Sigmoid colon (tissue), 7 donors: ENCODE data around the gene STK39. TPM values are rescaled to one million over a fixed set of nuclear protein-coding genes. Genes with fewer than 3 reads are reported as not detected.
A peak's percentile ranks its signal among the peaks of the same experiment; 100 is the strongest.

Experiments
- DNase-seq: peaks from one replicate; pipeline ENCODE4 v3.0.0-alpha.2; 2019
- H3K27ac ChIP-seq, 4 donors: fragments of 200-600 bp; sonication (generic); one replicate each; pipeline ENCODE4 v1.5.1; 2016 to 2019; ENCODE audit warnings: mild to moderate bottlenecking in 1 of 4
- H3K27me3 ChIP-seq, 3 donors: fragments of 200-600 bp; sonication (generic); one replicate each; pipeline ENCODE4 v1.5.1; 2019; ENCODE audit warnings: mild to moderate bottlenecking in 1 of 3
- H3K36me3 ChIP-seq, 4 donors: fragments of 200-600 bp; sonication (generic); one replicate each; pipeline ENCODE4 v1.5.1; 2016 to 2019
- H3K4me1 ChIP-seq, 4 donors: fragments of 200-600 bp; sonication (generic); one replicate each; pipeline ENCODE4 v1.5.1; 2017 to 2019
- H3K4me3 ChIP-seq, 4 donors: fragments of 200-600 bp; sonication (generic); one replicate each; pipeline ENCODE4 v1.5.1; 2017 to 2019; ENCODE audit warnings: mild to moderate bottlenecking in 2 of 4, moderate library complexity in 1 of 4
- H3K9me3 ChIP-seq, 4 donors: fragments of 200-600 bp in 3 of 4; sonication (generic) in 3 of 4; one replicate each; pipeline versions ENCODE4 v1.5.1 to v1.6.1; 2013 to 2019
- CTCF ChIP-seq, 4 experiments: fragments of 450-650 bp in 3 of 4; fragments of 200-600 bp in 1 of 4; IDR thresholded peaks; one replicate each; pipeline ENCODE4 v1.5.1; 2016 to 2019; ENCODE audit warnings: antibody characterized with exemption in 4 of 4, mild to moderate bottlenecking in 3 of 4, moderate library complexity in 2 of 4
- EP300 ChIP-seq, 4 donors: sonication (generic); formaldehyde crosslinking; IDR thresholded peaks; one replicate each; pipeline ENCODE4 v1.6.1; 2017; ENCODE audit warnings: antibody characterized with exemption in 4 of 4
- POLR2A ChIP-seq, 2 donors: fragments of 450-650 bp; IDR thresholded peaks; one replicate each; pipeline ENCODE4 v1.6.1; 2016; ENCODE audit warnings: antibody characterized with exemption in 2 of 2, mild to moderate bottlenecking in 2 of 2, moderate library complexity in 2 of 2
- POLR2AphosphoS5 ChIP-seq, 4 donors: sonication (generic); formaldehyde crosslinking; IDR thresholded peaks; one replicate each; pipeline ENCODE4 v1.6.1; 2017; ENCODE audit warnings: antibody characterized with exemption in 4 of 4
- WGBS, 2 donors: extraction: QIAGEN DNeasy Blood & Tissue Kit; methylation state at CpG; one replicate each; pipeline ENCODE4 v1.1.7; 2013; 5-methylcytosine and 5-hydroxymethylcytosine counted together
- intact Hi-C: fragments of 100-400 bp; cut with DNase I; formaldehyde crosslinking; loops from one replicate; pipeline ENCODE4 v1.15.1; 2023
- polyA plus RNA-seq, 3 donors: library from polyadenylated mRNA; stranded (reverse); fragments of 200-250 nt; gene quantifications; one replicate each; pipeline ENCODE4 v1.2.3, GENCODE V29; 2013
- total RNA-seq, 4 donors: library from RNA; depleted of rRNA; stranded (reverse); fragments of >200 nt; gene quantifications; one replicate each; pipeline ENCODE4 v1.1.0, GENCODE V29; 2016
- donor health status: healthy with polysubstance abuse.
- donor health status: Bipolar disorder and iron deficiency.
- donor health status: healthy.

Gene STK39
- total and polyA plus RNA-seq, 7 donors, result 13.4 to 44.9 (median 24.1) TPM

- intact Hi-C loops, result no loop called here
- H3K27ac ChIP-seq, result peak overlapping the region in 1 of 4 donors; percentile 30
- no peaks in the 10 kb centered on the region for H3K27me3 ChIP-seq
- no peak for TF ChIP-seq EP300 (IDR thresholded peaks at IDR 0.05)
- TF ChIP-seq POLR2A (IDR thresholded peaks at IDR 0.05), result no peak
- no peak for TF ChIP-seq POLR2AphosphoS5 (IDR thresholded peaks at IDR 0.05)
- no peak for TF ChIP-seq CTCF (IDR thresholded peaks at IDR 0.05)
- WGBS, 2 donors, result 52 to 53% methylated on average over 5 of the region's 5 CpGs
- H3K4me3 ChIP-seq, result no peak overlapping the region
- no peaks in the 10 kb centered on the region for H3K36me3 ChIP-seq
- H3K4me1 ChIP-seq, result peaks cover 0 to 15% (median 8%) of the 10 kb centered on the region in 4 donors
- no peak for DNase-seq
- no peaks in the 10 kb centered on the region for H3K9me3 ChIP-seq
Measured at GRCh38 chr2:168211664-168212163, 35.7 kb downstream of the STK39 start.

GRCh38 chr2:168210895-168211570 is 36.4 kb downstream of the STK39 start:
- WGBS, 2 donors, result 39 to 62% methylated on average over 3 of the region's 3 CpGs
- no peaks in the 10 kb centered on the region for H3K27me3 ChIP-seq
- intact Hi-C loops, result no loop called here
- H3K4me1 ChIP-seq, result peaks cover 0 to 11% (median 8%) of the 10 kb centered on the region in 4 donors
- H3K36me3 ChIP-seq, result no peaks in the 10 kb centered on the region
- H3K27ac ChIP-seq, result peak overlapping the region in 1 of 4 donors; percentile 30
- no peak for DNase-seq
- no peaks in the 10 kb centered on the region for H3K9me3 ChIP-seq
- no peak for TF ChIP-seq EP300 (IDR thresholded peaks at IDR 0.05)
- peak in 1 of 4 donors; percentile 31 for TF ChIP-seq POLR2AphosphoS5 (IDR thresholded peaks at IDR 0.05)
- no peak for TF ChIP-seq CTCF (IDR thresholded peaks at IDR 0.05)
- peak overlapping the region in 2 of 4 donors; percentile 2 to 9 for H3K4me3 ChIP-seq

- intact Hi-C loops, result no loop called here
- H3K4me3 ChIP-seq, result peak overlapping the region in 1 of 4 donors; percentile 9
- 72 to 86% methylated on average over 9 of the region's 9 CpGs for WGBS, 2 donors
Measured at GRCh38 chr2:168210216-168210894, 37.0 kb downstream of the STK39 start.

GRCh38 chr2:168208652-168209051 is 38.7 kb downstream of the STK39 start:
- no peaks in the 10 kb centered on the region for H3K9me3 ChIP-seq

More at GRCh38 chr2:168210216-168210894, 37.0 kb downstream of the STK39 start:
- no peak for DNase-seq
- Histone ChIP-seq H3K27me3 (no peaks in the 10 kb centered on the region), H3K27ac (peak overlapping the region in 1 of 4 donors; percentile 23), H3K4me1 (peaks cover 0 to 11% (median 8%) of the 10 kb centered on the region in 4 donors), H3K9me3 (no peaks in the 10 kb centered on the region), H3K36me3 (no peaks in the 10 kb centered on the region)
- no peak for TF ChIP-seq EP300 (IDR thresholded peaks at IDR 0.05)
- TF ChIP-seq POLR2A (IDR thresholded peaks at IDR 0.05), result no peak
- no peak for TF ChIP-seq CTCF (IDR thresholded peaks at IDR 0.05)
- TF ChIP-seq POLR2AphosphoS5 (IDR thresholded peaks at IDR 0.05), result no peak

GRCh38 chr2:168207851-168208250 is 39.5 kb downstream of the STK39 start:
- no peak overlapping the region for H3K27ac ChIP-seq
- no peak for TF ChIP-seq EP300 (IDR thresholded peaks at IDR 0.05)
- no peak for TF ChIP-seq POLR2AphosphoS5 (IDR thresholded peaks at IDR 0.05)
- TF ChIP-seq CTCF (IDR thresholded peaks at IDR 0.05), result no peak
- TF ChIP-seq POLR2A (IDR thresholded peaks at IDR 0.05), result no peak
- 23 to 60% methylated on average over 3 of the region's 3 CpGs for WGBS, 2 donors
- no peaks in the 10 kb centered on the region for H3K27me3 ChIP-seq
- no peak overlapping the region for H3K4me3 ChIP-seq
- H3K9me3 ChIP-seq, result no peaks in the 10 kb centered on the region
- H3K4me1 ChIP-seq, result peaks cover 0 to 13% (median 8%) of the 10 kb centered on the region in 4 donors
- intact Hi-C loops, result no loop called here
- DNase-seq, result no peak
- no peaks in the 10 kb centered on the region for H3K36me3 ChIP-seq

More at GRCh38 chr2:168208652-168209051, 38.7 kb downstream of the STK39 start:
- peaks cover 0 to 11% (median 8%) of the 10 kb centered on the region in 4 donors for H3K4me1 ChIP-seq
- H3K27me3 ChIP-seq, result no peaks in the 10 kb centered on the region
- no peak overlapping the region for H3K4me3 ChIP-seq
- 90 to 94% methylated on average over 2 of the region's 2 CpGs for WGBS, 2 donors
- no peak for DNase-seq
- TF ChIP-seq EP300 (IDR thresholded peaks at IDR 0.05) (no peak), POLR2A (IDR thresholded peaks at IDR 0.05) (no peak), POLR2AphosphoS5 (IDR thresholded peaks at IDR 0.05) (no peak)
- intact Hi-C loops, result no loop called here
- H3K36me3 ChIP-seq, result no peaks in the 10 kb centered on the region
- H3K27ac ChIP-seq, result no peak overlapping the region
